ENCODE data around the gene RPRML.
"Not testable (repeated sequence)": the region's sequence is repeated elsewhere in the genome, so short reads cannot be mapped to it uniquely, and the experiment has no call there.

Gene RPRML

GRCh38 chr17:46979147-46979863 lies at the start of gene RPRML:
Gene RPRML, minus strand, starts transcription at chr17:46979253. Its CDS starts 246 bp downstream, at chr17:46979007.
- no peak for DNase-seq (ENCODE audit: low read depth, low spot score)

- not testable (repeated sequence) for DNase-seq (ENCODE audit: low read depth, low spot score)
Measured at GRCh38 chr17:47016966-47017365, 37.9 kb upstream of the RPRML start.

- no peak for DNase-seq (ENCODE audit: low read depth, low spot score)
Measured at GRCh38 chr17:47013341-47013740, 34.3 kb upstream of the RPRML start.

- DNase-seq (ENCODE audit: low read depth, low spot score): no peak
Measured at GRCh38 chr17:47012457-47012856, 33.4 kb upstream of the RPRML start.

- DNase-seq (ENCODE audit: low read depth, low spot score): no peak
Measured at GRCh38 chr17:47009759-47010594, 30.9 kb upstream of the RPRML start.

- DNase-seq (ENCODE audit: low read depth, low spot score): no peak
Measured at GRCh38 chr17:47004906-47005305, 25.9 kb upstream of the RPRML start.

GRCh38 chr17:47003864-47004263 lies 24.8 kb upstream of the RPRML start:
- not testable (repeated sequence) for DNase-seq (ENCODE audit: low read depth, low spot score)

- no peak for DNase-seq (ENCODE audit: low read depth, low spot score)
Measured at GRCh38 chr17:46995841-46996571, 17.0 kb upstream of the RPRML start.

GRCh38 chr17:46994993-46995392 lies 15.9 kb upstream of the RPRML start:
- DNase-seq (ENCODE audit: low read depth, low spot score): no peak

- DNase-seq (ENCODE audit: low read depth, low spot score): no peak
Measured at GRCh38 chr17:46991617-46992016, 12.6 kb upstream of the RPRML start.

- no peak for DNase-seq (ENCODE audit: low read depth, low spot score)
Measured at GRCh38 chr17:46989637-46990431, 10.8 kb upstream of the RPRML start.

- not testable (repeated sequence) for DNase-seq (ENCODE audit: low read depth, low spot score)
Measured at GRCh38 chr17:46987927-46988326, 8.9 kb upstream of the RPRML start.

- DNase-seq (ENCODE audit: low read depth, low spot score): no peak
Measured at GRCh38 chr17:46986366-46986765, 7.3 kb upstream of the RPRML start.

GRCh38 chr17:46984892-46985291 lies 5.8 kb upstream of the RPRML start:
- DNase-seq (ENCODE audit: low read depth, low spot score): no peak

- DNase-seq (ENCODE audit: low read depth, low spot score): no peak
Measured at GRCh38 chr17:46984341-46984740, 5.3 kb upstream of the RPRML start.

GRCh38 chr17:46983782-46984181 lies 4.7 kb upstream of the RPRML start:
- no peak for DNase-seq (ENCODE audit: low read depth, low spot score)

- no peak for DNase-seq (ENCODE audit: low read depth, low spot score)
Measured at GRCh38 chr17:46982577-46982976, 3.5 kb upstream of the RPRML start.

GRCh38 chr17:46978489-46979146 lies 435 bp downstream of the RPRML start:
- no peak for DNase-seq (ENCODE audit: low read depth, low spot score)

GRCh38 chr17:46977750-46978488 lies 1.1 kb downstream of the RPRML start:
- DNase-seq (ENCODE audit: low read depth, low spot score): no peak

GRCh38 chr17:46977348-46977747 lies 1.7 kb downstream of the RPRML start:
- DNase-seq (ENCODE audit: low read depth, low spot score): no peak

Measured in activated CD4-positive, CD25-positive, alpha-beta regulatory T cell treated with anti-CD3 and anti-CD28 coated beads, Interleukin-2, amount 50 U/mL, for 16 hours (primary cell).